GM19043 (cell line): ENCODE measurements around the gene GJD2.

Source experiments
- ATAC-seq: cut with Tn5 transposase; IDR thresholded peaks from one replicate; pipeline ENCODE4 v1.9.1; 2021; ENCODE audit warnings: low read depth; ENCODE audit not compliant: unreplicated experiment

The GJD2 gene

DNA sequence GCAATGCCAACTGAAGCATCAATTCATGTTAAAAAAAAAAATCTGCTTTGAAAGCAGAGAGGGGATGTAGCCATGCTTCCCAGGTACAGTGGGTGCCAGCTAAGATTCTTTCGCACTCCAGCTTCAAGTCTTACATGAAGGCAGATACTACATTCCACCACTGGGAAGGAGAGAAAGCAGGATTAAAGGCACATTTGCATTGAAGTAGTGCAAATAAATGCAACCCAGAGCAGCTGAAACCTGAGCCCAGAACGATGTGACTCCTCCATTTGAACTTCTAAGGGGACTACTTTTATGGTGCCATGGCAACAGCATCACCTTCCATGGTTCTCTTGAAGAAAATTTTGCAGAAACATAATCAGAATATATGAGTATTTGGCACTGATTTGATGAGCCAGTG is 19.1 kb upstream of the GJD2 start:
- ATAC-seq = no peak

DNA sequence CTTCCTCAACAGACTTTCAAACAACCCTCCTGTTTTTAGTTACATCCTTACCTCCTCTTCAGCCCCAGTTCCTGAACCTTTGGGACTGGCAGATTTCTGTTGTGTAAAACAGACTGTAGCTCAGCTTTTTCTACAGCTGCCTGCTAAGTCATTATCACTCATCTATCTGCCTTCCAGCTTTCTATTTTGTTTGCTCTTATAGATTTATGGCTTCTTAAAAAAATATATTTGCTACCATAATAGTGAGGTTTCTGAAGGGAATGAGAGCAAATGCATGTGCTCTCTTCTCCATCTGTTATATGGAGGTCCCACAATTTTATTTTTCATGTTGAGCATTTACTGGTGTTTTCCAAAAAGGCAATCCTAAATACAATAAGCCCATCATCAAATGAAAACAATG is 18.2 kb upstream of the GJD2 start:
- ATAC-seq = no peak

DNA sequence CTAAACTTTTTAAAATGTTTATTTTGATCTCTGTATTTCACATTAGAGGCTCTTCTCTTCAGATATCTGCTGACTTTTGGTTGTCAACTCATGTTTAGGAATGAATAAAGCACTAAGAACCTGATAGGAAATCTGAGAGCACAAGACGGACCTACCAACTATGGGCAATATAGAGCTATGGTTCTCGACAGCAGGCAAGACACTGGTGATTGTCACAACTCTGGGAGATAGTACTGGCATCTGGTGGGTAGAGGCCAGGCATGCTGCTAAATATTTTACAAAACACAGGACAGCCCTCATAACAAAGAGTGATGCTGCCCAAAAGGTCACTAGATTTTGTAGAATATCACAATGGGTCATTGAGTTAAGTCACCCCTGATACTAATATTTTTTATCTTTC is 17.5 kb upstream of the GJD2 start:
- no peak for ATAC-seq

DNA sequence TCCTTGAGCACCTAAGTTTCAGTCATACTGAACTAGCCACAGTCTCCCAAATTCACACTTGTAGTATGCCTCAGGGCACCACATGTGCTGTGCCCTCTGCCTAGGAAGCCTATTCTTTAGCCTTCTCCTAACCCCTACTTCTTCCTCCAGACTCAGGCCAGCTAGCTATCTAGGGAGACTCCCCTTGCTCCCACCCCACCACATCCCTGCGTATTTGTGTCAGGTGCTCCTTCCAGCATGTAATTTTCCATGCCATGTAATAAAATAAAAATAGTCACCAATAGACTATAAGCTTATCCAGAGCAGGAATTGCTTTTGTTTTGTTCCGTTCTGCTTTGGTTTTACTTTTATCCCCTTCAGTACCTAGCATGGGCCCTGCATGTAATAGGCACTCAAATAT is 14.9 kb upstream of the GJD2 start:
- ATAC-seq = no peak

DNA sequence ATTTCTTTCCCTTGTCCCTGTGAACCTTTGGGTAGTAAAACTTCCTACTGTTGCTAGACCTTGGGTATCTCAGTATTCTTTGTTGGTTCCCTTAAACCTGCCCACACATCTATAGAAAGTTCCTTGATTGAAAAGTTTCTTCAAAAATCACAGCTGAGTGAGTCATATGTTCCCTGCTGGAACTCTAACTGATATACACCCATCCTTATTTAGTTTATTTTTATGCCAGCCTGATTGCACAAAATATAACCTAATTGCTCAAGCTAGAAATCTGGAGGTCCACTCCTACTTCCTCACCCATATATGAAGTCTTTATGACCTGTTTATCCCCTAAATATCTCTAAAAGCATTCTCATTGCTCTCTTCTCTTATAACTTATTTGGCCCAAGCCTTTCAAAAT is 13.7 kb upstream of the GJD2 start:
- no peak for ATAC-seq

DNA sequence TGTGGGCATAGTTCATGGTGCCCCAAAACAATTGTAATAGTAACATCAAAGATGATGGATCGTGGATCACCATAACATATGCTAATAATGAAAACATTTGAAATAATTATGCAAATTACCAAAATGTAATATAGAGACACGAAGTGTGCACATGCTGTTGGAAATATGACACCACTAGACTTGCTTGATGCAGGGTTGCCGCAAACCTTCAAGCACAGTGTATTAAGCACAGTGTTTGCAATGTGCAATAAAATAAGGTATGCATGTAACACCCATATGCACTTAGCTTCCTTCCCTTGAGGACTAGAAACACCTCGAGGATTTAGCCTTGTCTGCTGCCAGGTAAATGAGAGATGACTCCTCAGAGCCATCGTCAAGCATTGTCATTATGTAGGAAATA is 10.9 kb upstream of the GJD2 start:
- ATAC-seq = no peak

DNA sequence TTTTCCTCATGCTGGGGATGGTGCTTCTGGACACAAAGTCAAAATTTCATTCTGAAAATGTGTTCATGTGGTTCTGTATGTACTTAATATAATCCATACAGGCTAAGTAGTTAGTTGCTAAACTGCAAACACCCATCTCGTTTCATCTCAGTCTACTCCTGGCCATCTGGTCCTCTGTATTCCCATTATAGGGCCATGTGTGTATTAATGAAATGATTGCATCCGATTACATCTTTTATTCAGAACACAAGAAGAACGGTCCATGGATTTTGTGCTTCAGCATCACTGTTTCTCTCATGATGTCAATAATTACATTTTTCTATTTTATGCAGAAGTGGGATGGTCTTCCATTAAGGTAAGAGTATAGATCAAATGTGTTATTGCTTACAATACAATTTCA is 6.1 kb upstream of the GJD2 start:
- ATAC-seq = no peak

DNA sequence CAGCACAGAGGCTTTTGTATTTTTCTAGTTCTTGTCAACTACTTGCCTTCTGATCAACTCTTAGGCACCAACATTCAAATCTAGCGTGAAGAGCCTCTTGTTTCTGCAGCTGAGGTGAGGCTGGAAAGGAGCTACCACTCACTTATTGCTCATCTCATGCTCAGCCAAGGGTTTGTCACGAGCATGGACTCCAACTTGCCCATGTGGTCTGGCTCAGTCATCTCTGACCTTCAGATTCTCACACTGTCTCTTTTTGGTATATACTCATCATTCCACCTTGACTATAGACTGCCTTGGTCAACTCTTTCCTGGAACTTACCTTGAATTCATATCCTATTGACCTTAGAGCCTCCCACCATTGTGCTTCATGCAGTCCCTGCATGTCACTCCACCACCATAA is 5.2 kb upstream of the GJD2 start:
- no peak for ATAC-seq

DNA sequence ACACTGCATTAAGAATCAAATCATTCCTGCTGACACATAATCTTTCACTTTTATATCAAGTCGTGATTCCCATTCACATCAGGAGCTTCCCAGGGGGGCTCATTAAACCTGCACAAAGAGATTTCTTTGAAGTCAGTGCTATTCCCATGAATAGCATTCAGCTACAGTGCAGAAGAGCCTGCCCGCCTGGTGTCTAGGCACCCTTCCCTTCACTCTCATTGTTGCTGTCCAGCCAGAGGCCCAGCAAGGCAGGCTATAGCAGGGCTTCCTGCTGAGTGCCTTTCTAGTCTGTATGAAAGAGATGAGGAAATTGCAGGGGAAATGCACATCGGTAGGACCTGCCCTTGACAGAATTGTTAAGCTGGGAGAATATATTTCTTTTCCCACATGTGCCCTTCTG is 4.5 kb upstream of the GJD2 start:
- no peak for ATAC-seq

DNA sequence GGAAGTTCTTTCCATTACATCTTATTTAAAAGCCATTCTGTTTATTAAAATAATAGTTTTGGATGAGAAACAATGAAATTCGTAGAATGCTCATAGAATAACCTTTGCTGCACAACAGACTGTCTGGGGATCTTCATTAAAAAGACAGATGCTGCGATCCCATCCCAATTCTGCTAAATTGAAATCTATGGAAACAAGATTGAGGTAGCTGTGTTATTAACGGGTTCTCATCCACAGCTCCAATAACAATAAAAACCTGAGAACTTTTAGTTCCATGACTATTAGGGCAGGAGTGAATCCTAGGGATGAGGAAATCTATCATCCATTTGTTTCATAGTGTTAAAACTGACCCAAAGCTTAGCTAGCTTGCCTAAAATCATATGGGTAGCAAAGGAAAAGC is 2.5 kb upstream of the GJD2 start:
- no peak for ATAC-seq

DNA sequence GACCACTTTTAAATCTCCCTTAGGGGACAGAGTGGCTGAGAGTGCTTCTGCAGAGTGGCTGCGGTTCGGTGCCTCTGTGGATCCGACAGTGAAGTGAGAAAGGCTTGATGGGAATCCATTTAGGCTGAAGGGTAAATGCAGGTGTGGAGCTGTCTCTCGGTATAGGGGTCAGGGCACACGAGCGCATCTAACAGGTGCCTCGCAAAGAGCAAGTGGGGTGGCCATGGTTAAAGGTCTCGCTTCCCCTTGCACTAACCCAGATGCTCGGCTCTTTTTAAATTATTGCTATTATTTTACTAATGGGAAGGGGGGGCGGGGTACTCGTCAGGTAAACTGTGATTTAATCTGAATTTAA is 598 bp upstream of the GJD2 start:
- no peak for ATAC-seq

DNA sequence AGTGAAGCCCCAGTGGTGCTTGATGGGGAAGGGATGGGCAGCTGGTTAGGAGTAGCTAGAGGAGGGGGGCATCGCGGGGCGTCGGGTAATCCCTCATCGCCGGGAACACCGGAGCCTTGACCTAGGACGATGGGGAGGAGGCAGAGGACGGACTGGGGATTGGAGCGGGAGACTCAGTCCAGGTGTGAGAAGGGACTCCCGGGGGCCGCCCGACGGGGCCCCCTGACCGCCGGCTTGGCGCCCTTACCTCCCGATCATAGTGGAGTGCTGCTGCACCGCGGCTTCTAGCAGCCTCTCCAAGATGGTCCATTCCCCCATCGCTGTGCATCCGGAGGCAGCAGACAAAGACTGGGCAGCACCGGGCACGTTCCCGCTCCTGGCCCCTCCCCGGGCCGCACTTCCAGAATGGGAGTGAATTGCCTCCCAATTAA is 612 bp downstream of the GJD2 start:
- no peak for ATAC-seq

DNA sequence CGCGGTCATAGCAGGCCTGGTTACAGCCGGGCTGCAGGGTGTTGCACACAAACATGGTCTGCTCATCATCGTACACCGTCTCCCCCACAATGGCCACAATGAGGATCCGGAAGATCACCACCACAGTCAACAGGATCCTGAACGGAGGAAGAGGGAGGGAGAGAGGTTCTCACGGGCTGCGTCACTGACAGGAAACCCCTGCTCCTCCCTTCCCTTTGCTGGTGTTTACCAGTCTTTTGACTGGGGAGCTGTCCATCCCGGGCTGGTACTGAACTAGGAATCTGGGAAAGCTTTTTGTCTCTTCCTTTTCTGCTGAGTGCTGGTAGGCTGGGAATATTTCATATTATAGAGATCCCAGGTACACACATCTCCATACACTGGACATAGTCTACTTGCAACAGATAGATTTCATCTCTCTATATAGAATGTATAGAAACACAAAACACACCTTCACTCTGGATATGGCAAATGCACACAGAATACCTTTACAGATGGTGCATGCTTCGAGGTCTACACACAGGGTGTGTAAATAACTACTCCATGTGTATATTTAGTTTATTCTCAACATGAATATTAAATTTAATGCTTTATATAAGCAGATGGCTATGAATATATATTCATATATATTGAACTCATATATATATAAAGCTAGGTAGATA is 1.4 kb downstream of the GJD2 start:
- ATAC-seq = no peak

DNA sequence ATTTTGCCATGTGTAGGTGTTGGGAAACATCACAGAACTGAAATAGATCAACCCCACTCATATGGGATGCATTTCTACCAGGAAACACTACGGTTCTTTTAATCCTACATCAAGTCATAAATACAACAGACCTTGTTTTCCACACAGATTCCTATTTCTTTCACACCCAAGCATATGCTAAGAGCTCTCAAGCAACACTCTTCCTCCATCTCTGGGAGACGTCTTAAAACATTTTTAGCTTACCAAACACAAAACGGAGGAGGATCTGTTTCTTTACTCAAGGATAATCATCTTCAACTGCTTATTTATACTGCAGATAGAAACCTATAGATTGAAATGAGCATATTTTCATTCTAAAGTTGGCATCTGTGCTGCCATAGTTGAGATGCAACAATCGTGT is 5.1 kb downstream of the GJD2 start:
- ATAC-seq = no peak

DNA sequence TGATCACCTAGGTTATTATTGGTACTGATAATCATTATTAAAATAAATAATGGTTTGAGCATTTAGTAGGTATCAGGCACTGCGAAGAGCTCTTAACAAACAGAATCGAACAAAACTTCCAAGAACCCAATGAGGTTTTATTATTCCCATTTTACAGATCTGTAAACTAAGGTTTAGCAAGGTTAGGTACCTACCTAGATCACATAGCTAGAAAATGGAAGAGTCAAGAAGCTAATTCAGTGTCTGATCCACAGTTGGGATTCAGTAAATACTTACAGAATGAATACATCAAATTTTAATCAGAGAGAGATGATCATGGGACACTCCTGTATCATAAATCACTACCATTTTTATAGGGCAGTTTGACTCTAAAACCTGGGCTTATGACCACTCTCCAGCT is 15.5 kb downstream of the GJD2 start:
- ATAC-seq = no peak

DNA sequence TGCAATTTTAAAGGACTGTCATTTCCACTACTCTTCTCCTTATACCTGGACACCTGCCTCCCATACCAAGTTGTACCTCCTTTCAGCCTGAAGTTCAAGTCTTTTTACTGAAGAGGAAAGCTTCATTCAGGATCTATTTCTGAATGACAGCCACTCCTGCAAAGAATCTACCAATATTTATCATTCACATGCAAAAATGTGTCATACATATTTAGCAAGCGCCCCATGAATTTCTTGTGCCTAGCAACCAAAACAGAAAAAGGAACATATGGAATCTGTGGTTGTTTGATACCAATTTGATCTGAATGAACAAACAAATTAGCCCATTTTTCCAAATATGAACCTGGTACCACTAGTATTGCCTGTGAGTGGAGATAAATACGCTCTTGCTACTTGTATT is 16.8 kb downstream of the GJD2 start:
- ATAC-seq = no peak

DNA sequence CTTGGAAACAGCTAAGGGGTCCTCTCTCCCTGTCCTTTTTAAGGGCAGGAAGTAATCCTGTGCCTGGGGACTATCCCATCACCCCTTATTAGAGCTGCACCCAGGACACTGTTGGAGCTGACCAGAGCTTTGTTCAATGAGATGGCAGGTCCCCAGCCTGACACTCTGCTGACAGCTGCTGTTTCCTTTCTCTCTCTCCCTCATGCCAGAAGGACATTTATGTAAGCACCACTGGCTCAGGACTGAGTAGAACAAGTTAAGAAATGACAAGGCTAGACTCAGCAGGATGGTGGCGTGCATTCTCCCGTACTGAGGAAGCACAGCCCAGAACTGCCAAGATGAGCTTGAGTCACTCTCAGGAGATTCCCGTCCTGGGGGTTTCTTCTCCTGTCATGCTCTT is 17.3 kb downstream of the GJD2 start:
- ATAC-seq = no peak

DNA sequence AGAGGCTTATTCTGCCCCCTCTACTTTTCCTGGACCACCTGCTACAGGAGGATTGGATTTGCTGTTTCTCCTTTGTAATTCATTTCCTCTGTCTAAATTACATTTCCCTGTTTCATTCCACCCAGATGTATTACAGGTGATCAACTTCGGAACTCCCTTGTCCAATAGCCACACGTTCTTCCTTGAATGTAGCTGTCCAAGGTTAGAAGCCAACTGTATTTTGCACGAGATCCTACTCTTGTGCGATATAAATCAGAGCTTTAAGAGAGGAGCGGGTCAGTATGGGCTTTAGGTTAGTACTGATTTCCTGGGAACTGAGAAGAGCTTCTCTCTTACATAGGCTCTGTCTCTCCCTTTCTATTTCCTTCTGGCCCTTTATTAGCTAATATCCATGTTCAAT is 20.5 kb downstream of the GJD2 start:
- no peak for ATAC-seq

DNA sequence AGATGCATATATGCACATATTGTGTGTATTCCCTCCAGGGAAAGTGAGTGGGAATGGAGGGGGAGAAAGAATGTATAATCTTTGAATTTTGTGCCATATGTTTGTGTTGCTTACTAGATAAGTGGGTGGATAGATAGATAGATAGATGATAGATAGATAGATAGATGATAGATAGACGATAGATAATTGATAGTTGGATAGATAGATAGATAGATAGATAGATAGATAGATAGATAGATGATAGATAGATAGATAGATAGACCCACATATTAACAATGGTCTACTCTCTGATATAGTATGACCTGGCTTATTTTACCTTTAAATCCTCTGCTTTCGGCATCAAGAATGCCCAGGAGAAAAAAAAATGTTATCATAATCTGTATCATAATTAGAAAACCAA is 21.2 kb downstream of the GJD2 start:
- ATAC-seq = no peak

DNA sequence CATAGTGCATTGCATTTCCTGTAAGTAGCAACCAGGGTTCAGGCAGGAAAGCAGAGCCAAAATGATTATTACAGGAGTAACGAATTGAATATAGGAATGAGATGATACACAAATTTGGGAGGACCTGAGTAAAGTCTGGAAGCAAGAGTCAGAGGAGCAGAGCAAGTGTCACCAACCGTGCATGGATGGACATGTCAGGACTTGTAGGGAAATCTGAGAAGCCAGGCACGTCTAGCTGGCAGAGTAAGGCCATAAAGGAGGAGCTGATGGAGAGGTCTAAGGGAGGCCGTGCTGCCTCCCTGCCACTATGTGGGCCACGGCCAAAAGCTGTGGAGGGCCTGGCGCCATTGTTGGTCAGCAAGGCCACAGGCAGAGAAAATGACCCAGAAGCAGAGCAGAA is 22.4 kb downstream of the GJD2 start:
- no peak for ATAC-seq

DNA sequence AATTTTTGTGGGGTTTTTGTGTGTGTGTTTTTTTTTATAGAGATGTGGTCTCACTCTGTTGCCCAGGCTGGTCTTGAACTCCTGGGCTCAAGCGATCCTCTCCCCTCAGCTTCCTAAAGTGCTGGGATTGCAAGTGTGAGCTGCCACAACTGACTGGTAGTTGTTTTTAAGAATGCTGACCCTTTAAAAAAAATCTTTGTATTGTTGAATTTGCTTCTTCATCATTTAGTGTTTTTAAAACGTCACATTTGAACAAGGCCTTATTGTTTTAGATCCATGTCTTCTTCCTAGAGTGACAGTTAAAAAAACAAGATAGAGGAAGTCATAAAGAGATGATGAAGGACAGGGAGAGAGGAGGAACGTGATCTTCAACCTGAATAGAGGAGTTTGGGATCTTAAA is 24.1 kb downstream of the GJD2 start:
- no peak for ATAC-seq

DNA sequence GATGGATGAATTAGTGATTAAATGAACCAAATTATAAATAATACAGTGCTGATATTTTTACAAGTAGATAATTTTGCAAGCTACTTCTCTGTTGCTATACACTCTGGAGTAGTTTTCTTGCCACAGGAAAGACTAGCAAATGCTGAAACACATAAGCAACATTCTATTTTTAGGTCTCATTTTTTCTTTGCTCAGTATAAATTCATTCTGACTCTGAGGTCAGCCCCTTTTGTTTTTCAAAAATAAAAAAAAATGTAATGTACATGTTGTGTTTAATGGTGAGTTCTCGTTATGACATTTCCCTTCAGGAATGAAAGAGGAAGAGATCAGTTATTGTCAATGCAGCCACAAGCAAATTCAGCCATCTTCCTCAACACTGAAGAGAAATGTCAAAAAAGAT is 24.9 kb downstream of the GJD2 start:
- no peak for ATAC-seq

DNA sequence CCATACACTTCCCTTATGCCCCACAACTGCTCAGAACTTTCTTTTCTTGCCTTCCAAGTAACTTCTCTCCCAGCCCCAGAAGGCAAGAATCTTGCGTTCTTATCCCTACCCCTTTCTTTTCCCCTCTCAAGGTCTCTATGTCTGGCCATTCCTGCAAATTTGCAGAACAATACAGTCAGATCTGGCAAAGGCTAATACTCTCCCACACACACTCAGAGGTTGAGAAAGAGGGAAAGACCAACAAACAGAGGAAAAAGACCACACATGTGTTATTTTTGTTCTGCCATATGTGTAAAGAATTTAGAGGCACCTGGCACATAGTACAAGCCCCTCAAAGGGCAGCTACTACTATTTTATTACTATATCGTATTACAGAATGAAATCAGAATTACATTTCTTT is 25.7 kb downstream of the GJD2 start:
- no peak for ATAC-seq
